CD14-positive monocyte (primary cell): ENCODE results near the gene CILP2. TPM values are rescaled to one million over a fixed set of nuclear protein-coding genes. Genes with fewer than 3 reads are reported as not detected.

ENCODE experiments used
- DNase-seq, 3 donors: peaks; one replicate each; pipeline ENCODE4 v3.0.0-alpha.2; 2011 to 2022
- H2AFZ ChIP-seq: 2 replicates; pipeline ENCODE4 v1.6.0; 2012; ENCODE audit warnings: mild to moderate bottlenecking, low read depth, low read length, inconsistent platforms; ENCODE audit not compliant: insufficient read depth, poor library complexity, severe bottlenecking
- H3K27ac ChIP-seq, 2 donors: 1 replicate in 1 of 2; 2 replicates in 1 of 2; pipeline ENCODE4 v1.5.1; 2012 to 2013; ENCODE audit warnings: low read length in 2 of 2, control low read depth in 1 of 2, inconsistent platforms in 1 of 2, low read depth in 1 of 2, mild to moderate bottlenecking in 1 of 2
- H3K27me3 ChIP-seq, 2 donors: one replicate each; pipeline versions ENCODE4 v1.6.0 to v1.6.1; 2011 to 2013; ENCODE audit warnings: low read length in 2 of 2; ENCODE audit not compliant: control insufficient read depth in 2 of 2, insufficient read depth in 2 of 2
- H3K36me3 ChIP-seq, 2 donors: replicated peaks in 1 of 2; 1 replicate in 1 of 2; 2 replicates in 1 of 2; pipeline versions ENCODE4 v1.5.1 to v1.6.1; 2012 to 2013; ENCODE audit warnings: low read length in 2 of 2, control low read depth in 1 of 2, inconsistent platforms in 1 of 2, mild to moderate bottlenecking in 1 of 2; ENCODE audit not compliant: insufficient read depth in 2 of 2, control insufficient read depth in 1 of 2
- H3K4me1 ChIP-seq, 2 donors: 1 replicate in 1 of 2; 2 replicates in 1 of 2; pipeline versions ENCODE4 v1.5.1 to v1.6.1; 2012 to 2013; ENCODE audit warnings: low read length in 2 of 2, control low read depth in 1 of 2, inconsistent platforms in 1 of 2, mild to moderate bottlenecking in 1 of 2, moderate library complexity in 1 of 2; ENCODE audit not compliant: insufficient read depth in 2 of 2, control insufficient read depth in 1 of 2
- H3K4me2 ChIP-seq: replicated peaks from 2 replicates; pipeline ENCODE3; 2012; ENCODE audit warnings: low read length, moderate library complexity, mild to moderate bottlenecking; ENCODE audit not compliant: poor library complexity, severe bottlenecking; ENCODE audit errors: extremely low read depth
- H3K4me3 ChIP-seq, 3 experiments: fragments of 200-600 bp in 1 of 3; sonication (generic) in 1 of 3; replicated peaks in 1 of 3; 1 replicate in 2 of 3; 2 replicates in 1 of 3; pipeline ENCODE4 v1.5.1; 2011 to 2013; ENCODE audit warnings: low read length in 3 of 3, mild to moderate bottlenecking in 3 of 3, control low read depth in 2 of 3, low read depth in 2 of 3, inconsistent platforms in 1 of 3, moderate library complexity in 1 of 3
- H3K79me2 ChIP-seq: 2 replicates; pipeline ENCODE4 v1.6.0; 2012; ENCODE audit warnings: mild to moderate bottlenecking, control low read depth, inconsistent platforms, low read length, moderate library complexity; ENCODE audit not compliant: insufficient read depth
- H3K9ac ChIP-seq: 2 replicates; pipeline ENCODE4 v1.6.0; 2017; ENCODE audit warnings: low read length, mild to moderate bottlenecking; ENCODE audit not compliant: insufficient read depth, poor library complexity, severe bottlenecking
- H3K9me3 ChIP-seq, 2 donors: replicated peaks in 1 of 2; 1 replicate in 1 of 2; 2 replicates in 1 of 2; pipeline versions ENCODE4 v1.5.1 to v1.6.1; 2012 to 2013; ENCODE audit warnings: low read length in 2 of 2, control low read depth in 1 of 2; ENCODE audit not compliant: control insufficient read depth in 1 of 2, insufficient read depth in 1 of 2
- H4K20me1 ChIP-seq: 2 replicates; pipeline ENCODE4 v1.6.0; 2012; ENCODE audit warnings: mild to moderate bottlenecking, low read length, control low read depth, moderate library complexity; ENCODE audit not compliant: insufficient read depth
- H3K27ac Mint-ChIP-seq, 7 donors: one replicate each; pipeline ENCODE4 v1.8.0; 2020; ENCODE audit warnings: mild to moderate bottlenecking in 7 of 7, mixed read lengths in 7 of 7, moderate library complexity in 6 of 7, inconsistent platforms in 2 of 7
- H3K27me3 Mint-ChIP-seq, 3 donors: one replicate each; pipeline ENCODE4 v1.8.0; 2021 to 2022; ENCODE audit warnings: low read depth in 3 of 3, mild to moderate bottlenecking in 3 of 3, mixed read lengths in 3 of 3, moderate library complexity in 3 of 3, inconsistent platforms in 1 of 3
- H3K36me3 Mint-ChIP-seq, 2 donors: one replicate each; pipeline ENCODE4 v1.8.0; 2020; ENCODE audit warnings: mixed read lengths in 2 of 2, inconsistent platforms in 1 of 2, mild to moderate bottlenecking in 1 of 2
- H3K4me1 Mint-ChIP-seq: one replicate; pipeline ENCODE4 v1.8.0; 2020; ENCODE audit warnings: mild to moderate bottlenecking, mixed read lengths
- H3K4me3 Mint-ChIP-seq, 2 donors: one replicate each; pipeline ENCODE4 v1.8.0; 2020; ENCODE audit warnings: mild to moderate bottlenecking in 2 of 2, mixed read lengths in 2 of 2, moderate library complexity in 1 of 2
- H3K9me3 Mint-ChIP-seq, 7 donors: one replicate each; pipeline ENCODE4 v1.8.0; 2020 to 2022; ENCODE audit warnings: mixed read lengths in 7 of 7, mild to moderate bottlenecking in 6 of 7, moderate library complexity in 6 of 7, inconsistent platforms in 2 of 7
- CTCF ChIP-seq: fragments of 200-600 bp; IDR thresholded peaks from one replicate; pipeline ENCODE4 v1.8.0; 2022; ENCODE audit warnings: antibody characterized with exemption, mild to moderate bottlenecking
- WGBS: methylation state at CpG from one replicate; pipeline ENCODE4 v1.1.5; 2013; ENCODE audit warnings: missing lambda C conversion rate; ENCODE audit not compliant: insufficient coverage; 5-methylcytosine and 5-hydroxymethylcytosine counted together
- intact Hi-C, 2 donors: fragments of 100-400 bp; cut with micrococcal nuclease; formaldehyde crosslinking; loops; one replicate each; pipeline versions ENCODE4 v1.15.0 to v1.15.1; 2023
- polyA plus RNA-seq, 3 donors: library from polyadenylated mRNA; depleted of rRNA in 1 of 3; unstranded in 2 of 3; stranded (reverse) in 1 of 3; fragments of 300-500 nt in 2 of 3; fragments of >200 nt in 1 of 3; fragmentation: Illumina TruSeq in 2 of 3; gene quantifications; 1 replicate in 2 of 3; 2 replicates in 1 of 3; pipeline ENCODE4 v1.2.3, GENCODE V29; 2012 to 2021

CILP2 gene
- polyA plus RNA-seq, 3 donors = 0.04 TPM; not detected in 2

GRCh38 chr19:19559931-19560330 is 21.9 kb downstream of the CILP2 start:
- Histone ChIP-seq H4K20me1 (no peaks in the 10 kb centered on the region), H2AFZ (peak overlapping the region; percentile 21), H3K4me3 (no peak overlapping the region), H3K36me3 (no peaks in the 10 kb centered on the region), H3K27me3 (no peaks in the 10 kb centered on the region), H3K4me1 (peaks cover 0 to 3% of the 10 kb centered on the region in 2 donors), H3K4me2 (no peak overlapping the region), H3K27ac (no peak overlapping the region), H3K79me2 (no peaks in the 10 kb centered on the region), H3K9me3 (no peaks in the 10 kb centered on the region), H3K9ac (no peak overlapping the region)
- Mint-ChIP-seq H3K36me3 (no peaks in the 10 kb centered on the region), H3K9me3 (no peaks in the 10 kb centered on the region), H3K27ac (no peak overlapping the region), H3K4me3 (no peak overlapping the region), H3K4me1 (peaks cover 6% of the 10 kb centered on the region), H3K27me3 (peaks cover 0 to 10% (median 3%) of the 10 kb centered on the region in 3 donors)
- intact Hi-C loops = no loop called here
- 66% methylated on average over 2 of the region's 4 CpGs for WGBS
- no peak for DNase-seq
- TF ChIP-seq CTCF = no peak

GRCh38 chr19:19561946-19562664 is 24.0 kb downstream of the CILP2 start:
- no peaks in the 10 kb centered on the region for H3K27me3 ChIP-seq
- no peak for TF ChIP-seq CTCF
- peaks cover 0 to 10% (median 3%) of the 10 kb centered on the region in 3 donors for H3K27me3 Mint-ChIP-seq

More at GRCh38 chr19:19561946-19562664, 24.0 kb downstream of the CILP2 start:
- Mint-ChIP-seq H3K4me3 (no peak overlapping the region), H3K36me3 (no peaks in the 10 kb centered on the region), H3K9me3 (no peaks in the 10 kb centered on the region), H3K4me1 (peaks cover 6% of the 10 kb centered on the region), H3K27ac (peak overlapping the region in 1 of 7 donors; percentile 74)
- no peaks in the 10 kb centered on the region for H3K36me3 ChIP-seq
- H3K9me3 ChIP-seq = no peaks in the 10 kb centered on the region
- H3K4me3 ChIP-seq = no peak overlapping the region
- intact Hi-C loops = no loop called here
- H2AFZ ChIP-seq = no peak overlapping the region
- H3K4me1 ChIP-seq = peaks cover 0 to 3% of the 10 kb centered on the region in 2 donors
- H3K4me2 ChIP-seq = no peak overlapping the region
- no peak overlapping the region for H3K27ac ChIP-seq
- DNase-seq = no peak
- no peaks in the 10 kb centered on the region for H3K79me2 ChIP-seq
- WGBS = 93% methylated on average over 13 of the region's 26 CpGs
- no peak overlapping the region for H3K9ac ChIP-seq
- H4K20me1 ChIP-seq = no peaks in the 10 kb centered on the region
